Naive thymus-derived CD4-positive, alpha-beta T cell (primary cell): Measurements from ENCODE around the gene DENND2D. TPM values are rescaled to one million over a fixed set of nuclear protein-coding genes. Genes with fewer than 3 reads are reported as not detected.

ENCODE experiments used
- ATAC-seq: fragments of 150-1000 bp; cut with Tn5 transposase; 2 replicates; pipeline ENCODE4 v1.10.0; 2021; ENCODE audit warnings: mild to moderate bottlenecking, moderate library complexity
- CTCF ChIA-PET: fragments of 350-600 bp; sonication (Branson Sonifier 250); formaldehyde crosslinking; loops from one replicate; lab custom pipeline; 2021; ENCODE audit warnings: antibody characterized with exemption; lab: Charles Lee
- POLR2A ChIA-PET: fragments of 350-600 bp; sonication (Branson Sonifier 250); formaldehyde crosslinking; loops from one replicate; lab custom pipeline; 2021; ENCODE audit warnings: antibody characterized with exemption, inconsistent platforms; lab: Charles Lee
- DNase-seq, 9 donors: peaks; one replicate each; pipeline versions ENCODE4 v3.0.0 to v3.0.0-alpha.2; 2020 to 2022; ENCODE audit warnings: mixed read lengths in 1 of 9
- H3K27ac ChIP-seq: one replicate; pipeline ENCODE4 v1.7.0; 2013; ENCODE audit warnings: mild to moderate bottlenecking, low read depth, low read length, moderate library complexity
- H3K27me3 ChIP-seq, 2 donors: one replicate each; pipeline ENCODE4 v1.7.0; 2013; ENCODE audit warnings: low read length in 2 of 2, mild to moderate bottlenecking in 2 of 2, moderate library complexity in 2 of 2; ENCODE audit not compliant: control insufficient read depth in 2 of 2, insufficient read depth in 2 of 2
- H3K36me3 ChIP-seq, 3 experiments: 1 replicate in 2 of 3; 2 replicates in 1 of 3; pipeline ENCODE4 v1.7.0; 2013; ENCODE audit warnings: low read length in 3 of 3, mild to moderate bottlenecking in 3 of 3, moderate library complexity in 1 of 3; ENCODE audit not compliant: insufficient read depth in 3 of 3, control insufficient read depth in 2 of 3
- H3K4me1 ChIP-seq, 2 donors: one replicate each; pipeline ENCODE4 v1.7.0; 2013; ENCODE audit warnings: low read length in 2 of 2, mild to moderate bottlenecking in 2 of 2, moderate library complexity in 1 of 2; ENCODE audit not compliant: control insufficient read depth in 2 of 2, insufficient read depth in 2 of 2
- H3K4me3 ChIP-seq: 2 replicates; pipeline ENCODE4 v1.7.0; 2013; ENCODE audit warnings: mild to moderate bottlenecking, low read length
- H3K9me3 ChIP-seq, 3 experiments: 1 replicate in 2 of 3; 2 replicates in 1 of 3; pipeline ENCODE4 v1.7.0; 2013; ENCODE audit warnings: low read length in 3 of 3; ENCODE audit not compliant: control insufficient read depth in 2 of 3
- H3K27ac Mint-ChIP-seq, 9 donors: one replicate each; pipeline ENCODE4 v1.8.0; 2020 to 2022; ENCODE audit warnings: mixed read lengths in 9 of 9, mild to moderate bottlenecking in 8 of 9, moderate library complexity in 5 of 9, inconsistent platforms in 2 of 9
- H3K27me3 Mint-ChIP-seq, 5 donors: one replicate each; pipeline ENCODE4 v1.8.0; 2021 to 2022; ENCODE audit warnings: mixed read lengths in 5 of 5, mild to moderate bottlenecking in 1 of 5
- H3K36me3 Mint-ChIP-seq, 5 donors: one replicate each; pipeline ENCODE4 v1.8.0; 2020 to 2022; ENCODE audit warnings: mixed read lengths in 5 of 5, mild to moderate bottlenecking in 3 of 5, inconsistent platforms in 1 of 5
- H3K4me1 Mint-ChIP-seq, 7 donors: one replicate each; pipeline ENCODE4 v1.8.0; 2020 to 2022; ENCODE audit warnings: mixed read lengths in 7 of 7, mild to moderate bottlenecking in 3 of 7, inconsistent platforms in 1 of 7
- H3K4me3 Mint-ChIP-seq, 10 donors: one replicate each; pipeline ENCODE4 v1.8.0; 2020 to 2022; ENCODE audit warnings: mild to moderate bottlenecking in 10 of 10, mixed read lengths in 10 of 10, moderate library complexity in 6 of 10, inconsistent platforms in 2 of 10
- H3K9me3 Mint-ChIP-seq, 11 donors: one replicate each; pipeline ENCODE4 v1.8.0; 2020 to 2022; ENCODE audit warnings: mixed read lengths in 11 of 11, mild to moderate bottlenecking in 4 of 11, inconsistent platforms in 1 of 11, moderate library complexity in 1 of 11
- intact Hi-C, 2 donors: fragments of 100-400 bp; cut with micrococcal nuclease; formaldehyde crosslinking; loops; one replicate each; pipeline ENCODE4 v1.15.1; 2023
- polyA plus RNA-seq, 2 donors: library from polyadenylated mRNA; unstranded; fragments of 300-500 nt; fragmentation: Illumina TruSeq; gene quantifications; one replicate each; pipeline ENCODE4 v1.2.3, GENCODE V29; 2021
- total RNA-seq, 6 experiments: library from RNA in 5 of 6; stranded (reverse) in 5 of 6; gene quantifications; 1 replicate in 5 of 6; 2 replicates in 1 of 6; pipeline ENCODE4 v1.2.3 and lab custom pipeline; 2021 to 2026

Gene DENND2D
- total and polyA plus RNA-seq, 7 experiments from 2014 or later, result 122 to 421 (median 288) TPM

GRCh38 chr1:111174070-111174469 is 26.4 kb downstream of the DENND2D start:
- no peak for ATAC-seq
- Mint-ChIP-seq H3K9me3 (no peaks in the 10 kb centered on the region), H3K27ac (peak overlapping the region in 6 of 9 donors; percentile 18 to 85 (median 64)), H3K36me3 (peaks cover 5 to 48% (median 37%) of the 10 kb centered on the region in 5 donors), H3K4me1 (peaks cover 2 to 69% (median 48%) of the 10 kb centered on the region in 7 donors), H3K27me3 (no peaks in the 10 kb centered on the region), H3K4me3 (no peak overlapping the region)
- intact Hi-C loops, result no loop called here
- Histone ChIP-seq H3K27me3 (no peaks in the 10 kb centered on the region), H3K9me3 (no peaks in the 10 kb centered on the region), H3K4me1 (peaks cover 0 to 7% of the 10 kb centered on the region in 2 donors), H3K27ac (no peak overlapping the region), H3K36me3 (peaks cover 4 to 15% (median 5%) of the 10 kb centered on the region in 3 experiments), H3K4me3 (no peak overlapping the region)
- CTCF ChIA-PET, result interaction anchor here (1.4 kb wide), 1 partner anchor 160 kb away, joined by 5 read pairs; no protein-coding TSS in a partner anchor
- no peak for DNase-seq
- POLR2A ChIA-PET, result interaction anchor here (1.1 to 2.4 kb wide), 2 partner anchors 13 to 17 kb away, joined by 3 to 8 read pairs; no protein-coding TSS in a partner anchor

DNA sequence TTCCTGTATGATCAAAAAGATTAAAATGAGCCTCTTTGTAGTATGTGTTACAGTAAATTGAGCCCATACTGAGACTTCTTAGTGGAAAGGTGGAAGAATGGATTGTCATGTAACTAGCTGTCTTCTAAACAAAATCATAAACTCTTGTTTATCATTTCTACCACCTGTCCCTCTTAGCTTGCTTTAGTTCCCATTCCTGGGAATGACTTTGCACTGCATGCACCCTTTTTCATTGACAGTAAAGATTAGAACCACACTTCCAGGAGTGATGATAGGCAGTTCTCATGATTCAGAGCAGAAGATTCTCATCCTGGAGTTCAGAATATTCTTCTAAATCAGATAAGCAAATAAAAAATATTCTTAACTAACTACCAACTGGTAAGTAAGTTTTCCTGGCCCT is 28.0 kb downstream of the DENND2D start:
- Mint-ChIP-seq H3K9me3 (no peaks in the 10 kb centered on the region), H3K4me3 (peak overlapping the region in 1 of 10 donors; percentile 35), H3K36me3 (peaks cover 5 to 52% (median 34%) of the 10 kb centered on the region in 5 donors), H3K27ac (peak overlapping the region in 8 of 9 donors; percentile 10 to 76 (median 34)), H3K27me3 (no peaks in the 10 kb centered on the region), H3K4me1 (peaks cover 2 to 53% (median 34%) of the 10 kb centered on the region in 7 donors)
- H3K36me3 ChIP-seq, result peaks cover 4 to 27% (median 9%) of the 10 kb centered on the region in 3 experiments
- no peak for DNase-seq
- H3K4me3 ChIP-seq, result no peak overlapping the region
- H3K4me1 ChIP-seq, result peaks cover 0 to 6% of the 10 kb centered on the region in 2 donors
- ChIA-PET POLR2A (interaction anchor here (1.3 to 2.4 kb wide), 3 partner anchors 11 to 33 kb away, joined by 3 to 8 read pairs (median 4); partner anchors contain the start of genes CEPT1 and DRAM2), CTCF (no interaction called here)
- no peaks in the 10 kb centered on the region for H3K27me3 ChIP-seq
- intact Hi-C loops, result no loop called here
- no peak for ATAC-seq
- H3K9me3 ChIP-seq, result no peaks in the 10 kb centered on the region
- H3K27ac ChIP-seq, result no peak overlapping the region

GRCh38 chr1:111164151-111164550 is 36.3 kb downstream of the DENND2D start:
- H3K4me1 Mint-ChIP-seq, result peaks cover 8 to 45% (median 31%) of the 10 kb centered on the region in 7 donors
- intact Hi-C loops, result no loop called here
- ATAC-seq, result no peak
- H3K27me3 ChIP-seq, result no peaks in the 10 kb centered on the region
- CTCF ChIA-PET, result interaction anchor here (0.9 kb wide), 1 partner anchor 170 kb away, joined by 3 read pairs; no protein-coding TSS in a partner anchor
- no peak for DNase-seq
- H3K36me3 ChIP-seq, result peaks cover 5 to 32% (median 7%) of the 10 kb centered on the region in 3 experiments
- no peaks in the 10 kb centered on the region for H3K9me3 Mint-ChIP-seq
- POLR2A ChIA-PET, result interaction anchor here (0.7 kb wide), 1 partner anchor 526 kb away, joined by 3 read pairs; no protein-coding TSS in a partner anchor
- no peak overlapping the region for H3K27ac ChIP-seq
- peak overlapping the region in 5 of 9 donors; percentile 1 to 41 (median 8) for H3K27ac Mint-ChIP-seq
- no peaks in the 10 kb centered on the region for H3K9me3 ChIP-seq
- no peak overlapping the region for H3K4me3 ChIP-seq
- H3K4me3 Mint-ChIP-seq, result no peak overlapping the region
- peaks cover 7 to 36% (median 26%) of the 10 kb centered on the region in 5 donors for H3K36me3 Mint-ChIP-seq
- H3K4me1 ChIP-seq, result no peaks in the 10 kb centered on the region
- H3K27me3 Mint-ChIP-seq, result no peaks in the 10 kb centered on the region

- Mint-ChIP-seq H3K4me1 (peaks cover 8 to 51% (median 33%) of the 10 kb centered on the region in 7 donors), H3K4me3 (no peak overlapping the region), H3K27ac (peak overlapping the region in 1 of 9 donors; percentile 47), H3K9me3 (no peaks in the 10 kb centered on the region), H3K36me3 (peaks cover 8 to 37% (median 22%) of the 10 kb centered on the region in 5 donors), H3K27me3 (no peaks in the 10 kb centered on the region)
- intact Hi-C loops, result loop anchor here in 1 of 2 donors (2.0 kb wide), 1 partner anchor 17 kb away; no protein-coding TSS in a partner anchor
- DNase-seq (no peak), ATAC-seq (no peak)
- CTCF ChIA-PET, result no interaction called here
- Histone ChIP-seq H3K9me3 (no peaks in the 10 kb centered on the region), H3K27ac (no peak overlapping the region), H3K27me3 (no peaks in the 10 kb centered on the region), H3K4me3 (no peak overlapping the region), H3K4me1 (no peaks in the 10 kb centered on the region), H3K36me3 (peaks cover 0 to 24% (median 7%) of the 10 kb centered on the region in 3 experiments)
- POLR2A ChIA-PET, result interaction anchor here (0.8 to 1.4 kb wide), 2 partner anchors 20 to 259 kb away, joined by 3 to 4 read pairs; no protein-coding TSS in a partner anchor
Observed at GRCh38 chr1:111163363-111163762, 37.1 kb downstream of the DENND2D start.

DNA sequence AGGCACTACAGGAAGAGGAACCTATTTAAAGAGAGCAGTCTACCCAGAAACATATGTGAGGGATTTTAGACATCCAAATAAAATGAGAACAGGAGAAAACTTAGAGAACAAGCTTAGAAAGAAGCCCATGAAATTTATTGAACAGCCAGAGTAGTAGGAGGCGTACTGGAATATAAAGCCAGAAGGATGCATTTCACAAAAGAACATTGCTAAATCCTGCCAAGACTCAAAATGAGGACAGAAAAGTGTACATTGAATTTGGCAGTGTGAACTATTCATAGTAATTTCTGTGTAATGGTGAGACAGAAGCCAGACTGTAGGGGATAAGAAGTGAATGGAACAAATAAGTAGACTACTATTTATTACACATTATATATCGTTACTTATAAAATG is 38.0 kb downstream of the DENND2D start:
- H3K4me3 Mint-ChIP-seq, result no peak overlapping the region
- Histone ChIP-seq H3K27me3 (no peaks in the 10 kb centered on the region), H3K36me3 (peaks cover 0 to 19% (median 7%) of the 10 kb centered on the region in 3 experiments), H3K4me1 (no peaks in the 10 kb centered on the region), H3K9me3 (no peaks in the 10 kb centered on the region), H3K27ac (no peak overlapping the region), H3K4me3 (no peak overlapping the region)
- CTCF ChIA-PET, result no interaction called here
- intact Hi-C loops, result loop anchor here in 1 of 2 donors (2.0 kb wide), 1 partner anchor 16 kb away; no protein-coding TSS in a partner anchor
- peaks cover 8 to 51% (median 33%) of the 10 kb centered on the region in 7 donors for H3K4me1 Mint-ChIP-seq
- peak overlapping the region in 7 of 9 donors; percentile 4 to 66 (median 16) for H3K27ac Mint-ChIP-seq
- POLR2A ChIA-PET, result interaction anchor here (0.8 to 1.5 kb wide), 3 partner anchors 21 to 258 kb away, joined by 3 to 4 read pairs (median 3); no protein-coding TSS in a partner anchor
- no peaks in the 10 kb centered on the region for H3K9me3 Mint-ChIP-seq
- H3K27me3 Mint-ChIP-seq, result no peaks in the 10 kb centered on the region
- DNase-seq (no peak), ATAC-seq (no peak)
- peaks cover 8 to 30% (median 17%) of the 10 kb centered on the region in 5 donors for H3K36me3 Mint-ChIP-seq

DNA sequence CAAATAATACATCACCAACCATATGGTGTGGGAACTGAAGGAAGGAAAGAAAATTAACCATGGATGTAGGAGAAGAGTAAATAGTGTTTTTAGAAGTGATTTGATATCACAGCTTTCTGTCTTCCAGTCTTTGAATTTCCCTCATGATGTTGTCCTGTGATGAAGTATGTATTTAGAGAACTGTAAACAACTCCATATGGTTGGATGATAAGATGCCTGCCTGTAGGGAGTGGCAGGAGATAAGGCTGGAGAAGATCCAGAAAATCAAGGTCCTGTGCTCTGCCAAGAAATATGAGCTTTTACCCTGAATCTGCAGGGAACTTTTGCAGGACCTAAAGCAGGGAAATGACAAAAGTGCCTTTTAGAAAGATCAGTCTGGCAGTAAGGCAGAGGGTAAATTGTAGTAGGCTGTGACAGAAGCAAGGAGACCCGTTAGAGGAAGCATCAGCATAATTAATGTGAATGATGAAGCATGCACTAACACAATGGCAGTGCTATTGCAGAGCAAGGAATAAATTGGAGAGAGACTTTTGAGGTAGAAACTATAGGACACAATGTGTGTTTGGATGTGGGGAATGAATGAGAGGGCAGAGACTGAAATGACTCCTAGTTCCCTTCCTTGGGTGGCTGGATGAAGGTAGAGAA is 38.5 kb downstream of the DENND2D start:
- Mint-ChIP-seq H3K27ac (peak overlapping the region in 8 of 9 donors; percentile 4 to 66 (median 22)), H3K36me3 (peaks cover 8 to 30% (median 17%) of the 10 kb centered on the region in 5 donors), H3K4me3 (no peak overlapping the region), H3K27me3 (no peaks in the 10 kb centered on the region), H3K9me3 (no peaks in the 10 kb centered on the region), H3K4me1 (peaks cover 8 to 51% (median 33%) of the 10 kb centered on the region in 7 donors)
- DNase-seq (no peak), ATAC-seq (no peak)
- Histone ChIP-seq H3K27ac (no peak overlapping the region), H3K4me1 (no peaks in the 10 kb centered on the region), H3K4me3 (no peak overlapping the region), H3K36me3 (peaks cover 0 to 19% (median 7%) of the 10 kb centered on the region in 3 experiments), H3K9me3 (no peaks in the 10 kb centered on the region), H3K27me3 (no peaks in the 10 kb centered on the region)
- intact Hi-C loops, result loop anchor here in 1 of 2 donors (2.0 kb wide), 1 partner anchor 15 kb away; no protein-coding TSS in a partner anchor
- POLR2A ChIA-PET, result interaction anchor here (1.4 to 1.5 kb wide), 2 partner anchors 21 to 26 kb away, joined by 3 to 4 read pairs; no protein-coding TSS in a partner anchor
- CTCF ChIA-PET, result no interaction called here
